ENCODE data around the gene DNAJC16.
A peak's percentile ranks its signal among the peaks of the same experiment; 100 is the strongest.

Gene DNAJC16

DNA sequence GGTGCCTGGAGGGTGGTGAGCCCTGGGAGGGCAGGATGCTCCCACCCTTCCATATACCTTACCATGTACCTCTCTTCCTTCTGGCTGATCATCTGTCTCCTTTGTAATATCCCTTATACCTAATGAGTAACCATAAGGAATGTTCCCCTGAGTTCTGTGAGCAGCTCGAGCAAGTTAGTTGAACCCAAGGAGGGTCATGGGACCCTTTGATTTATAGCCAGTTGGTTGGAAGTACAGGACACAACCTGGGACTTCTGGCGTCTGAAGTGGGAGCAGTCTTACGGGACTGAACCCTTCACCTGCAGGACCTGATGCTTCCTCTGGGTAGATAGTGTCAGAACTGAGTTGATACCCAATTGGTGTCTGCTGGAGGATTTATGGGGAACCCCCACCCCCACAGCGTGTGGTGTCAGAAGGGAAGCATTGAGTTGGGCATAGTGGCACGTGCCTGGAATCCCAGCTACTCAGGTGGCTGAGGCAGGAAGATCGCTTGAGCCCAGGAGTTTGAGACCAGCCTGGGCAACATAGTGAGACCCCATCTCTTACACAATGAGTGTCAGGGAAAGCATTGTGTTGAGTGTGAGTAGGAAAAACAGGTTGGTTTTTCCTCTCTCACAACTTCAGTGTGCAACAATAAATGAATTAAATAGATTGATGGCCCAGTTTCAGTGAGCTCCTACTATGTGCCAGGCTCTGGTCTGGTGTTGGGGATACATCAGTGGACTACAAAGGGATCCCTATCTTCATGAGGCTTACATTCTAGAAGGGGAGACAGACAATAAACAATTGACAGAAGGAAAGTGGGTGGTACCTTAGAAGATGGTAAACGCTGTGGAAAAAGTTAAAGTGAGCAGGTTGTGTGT is 16.0 kb downstream of the DNAJC16 start:
- DNase-seq: no peak

DNA sequence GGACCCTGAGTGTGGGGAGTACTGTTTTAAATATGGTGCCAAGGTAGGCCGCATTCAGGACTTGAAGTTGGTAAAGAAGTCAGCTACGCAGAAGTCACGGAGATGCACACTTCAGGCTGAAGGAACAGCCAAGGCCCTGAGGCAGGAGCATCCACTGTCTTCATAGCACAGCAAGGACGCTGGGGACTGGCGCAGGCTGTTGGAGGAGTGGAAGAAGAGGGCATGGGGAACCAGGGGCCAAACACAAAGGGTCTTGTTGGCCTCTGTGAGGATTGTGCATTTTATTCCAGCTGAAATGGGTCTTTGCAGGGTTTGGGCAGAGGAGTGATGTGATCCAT is 16.6 kb downstream of the DNAJC16 start:
- no peak for DNase-seq

DNA sequence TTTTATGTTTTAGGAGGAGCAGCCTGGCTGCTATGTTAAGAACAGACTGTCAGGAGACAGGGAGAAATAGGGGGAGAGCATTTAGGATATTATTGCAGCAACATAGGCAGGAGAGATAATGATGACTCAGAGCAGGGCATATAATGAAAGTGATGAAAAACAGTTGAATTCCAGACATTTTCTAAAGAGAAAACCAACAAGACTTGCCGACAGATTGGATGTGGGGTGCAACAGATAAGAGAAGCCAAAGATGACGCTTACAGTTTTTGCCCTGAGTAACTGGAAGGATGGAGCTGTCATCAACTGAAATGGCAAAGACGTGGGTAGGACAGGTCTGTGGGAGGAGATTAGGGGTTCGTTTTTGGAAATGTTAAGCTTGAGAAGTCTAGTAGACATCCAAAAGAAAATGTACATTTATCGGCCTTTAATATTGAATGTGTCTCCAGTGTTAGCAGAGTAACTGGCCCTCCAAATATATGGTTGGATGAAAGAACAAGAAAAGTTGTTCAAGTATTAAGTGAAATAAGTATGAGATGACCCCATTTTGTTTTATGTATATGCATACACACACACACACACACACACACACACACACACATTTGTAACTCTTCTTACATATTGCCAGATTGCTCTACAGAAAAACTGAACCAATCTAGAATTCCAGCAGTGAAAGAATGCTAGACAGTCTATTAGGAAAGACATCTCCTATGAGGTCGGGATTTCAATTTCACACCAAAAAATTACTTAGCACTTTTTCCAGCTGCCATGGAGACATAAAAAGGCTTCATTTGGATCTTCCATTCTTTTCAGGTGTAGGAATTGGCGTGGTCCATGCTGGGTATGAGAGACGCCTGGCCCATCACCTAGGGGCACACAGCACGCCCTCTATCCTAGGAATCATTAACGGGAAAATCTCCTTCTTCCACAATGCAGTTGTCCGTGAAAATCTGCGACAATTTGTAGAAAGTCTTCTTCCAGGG is 17.2 kb downstream of the DNAJC16 start:
- DNase-seq: no peak

DNA sequence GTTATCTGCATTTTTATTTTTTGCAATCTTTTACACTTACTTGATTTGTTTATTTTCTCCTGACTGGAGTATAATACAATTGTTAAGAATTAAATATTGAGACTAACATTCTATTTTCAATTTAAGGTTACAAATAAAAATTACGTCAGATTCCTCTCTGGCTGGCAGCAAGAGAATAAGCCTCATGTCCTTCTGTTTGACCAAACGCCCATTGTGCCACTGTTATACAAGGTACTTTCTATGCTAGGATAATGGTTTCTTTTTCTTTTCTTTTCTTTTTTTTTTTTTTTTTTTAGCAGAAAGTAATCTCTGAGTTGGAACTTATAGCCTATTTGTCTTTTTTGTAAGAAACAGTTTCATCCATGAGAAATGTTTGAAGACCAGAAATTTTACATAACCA is 20.0 kb downstream of the DNAJC16 start:
- no peak for DNase-seq

DNA sequence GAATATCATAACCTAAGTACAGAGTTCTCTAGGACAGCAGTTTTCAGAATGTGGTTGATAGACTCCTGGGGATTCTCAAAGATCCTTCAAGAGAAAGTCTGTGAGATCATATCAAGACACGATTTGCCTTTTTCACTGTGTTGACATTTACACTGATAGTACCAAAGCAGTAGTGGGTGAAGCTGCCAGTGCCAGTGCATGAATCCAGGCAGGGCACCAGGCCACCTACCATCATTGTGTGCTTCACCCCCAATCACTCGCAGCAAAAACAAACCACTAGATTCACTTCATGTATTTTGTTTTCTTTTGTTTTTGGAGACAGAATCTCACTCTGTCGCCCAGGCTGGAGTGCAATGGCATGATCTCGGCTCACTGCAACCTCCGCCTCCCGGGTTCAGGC is 23.9 kb downstream of the DNAJC16 start:
- DNase-seq: no peak

DNA sequence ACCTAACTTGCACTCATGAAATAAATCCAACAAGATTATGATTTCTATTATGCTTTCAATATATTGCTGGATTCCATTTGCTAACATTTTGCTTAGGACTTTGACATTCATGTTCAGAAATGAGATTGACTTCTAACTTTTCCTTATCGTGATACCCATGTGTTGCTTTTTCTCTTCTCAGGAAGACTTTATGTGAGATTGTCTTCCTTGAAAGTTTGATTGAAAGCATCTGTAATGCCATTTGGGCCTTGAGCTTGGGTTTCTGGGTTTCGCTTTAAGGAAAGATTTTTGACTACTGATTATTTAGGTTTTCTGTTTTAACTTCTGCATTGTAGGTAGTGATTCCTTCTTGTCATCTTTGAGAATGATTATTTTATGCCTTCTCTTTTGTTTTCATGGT is 30.4 kb downstream of the DNAJC16 start:
- DNase-seq: no peak

DNA sequence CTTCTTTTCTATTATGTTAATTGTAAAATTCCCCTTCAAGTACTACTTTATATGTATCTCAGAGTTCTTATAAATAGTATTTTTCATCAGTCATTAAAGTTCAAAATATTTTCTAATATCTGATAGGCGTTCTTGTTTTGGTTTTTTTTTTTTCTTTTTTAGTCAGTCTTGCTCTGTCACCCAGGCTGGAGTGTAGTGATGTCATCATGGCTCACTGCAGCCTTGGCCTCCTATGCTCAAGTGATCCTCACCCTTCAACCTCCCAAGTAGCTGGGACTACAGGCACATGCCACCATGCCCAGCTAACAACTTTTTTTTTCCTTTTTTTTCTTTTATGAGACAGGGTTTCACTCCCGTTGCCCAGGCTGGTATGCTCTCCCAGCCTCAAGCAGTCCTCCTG is 30.9 kb downstream of the DNAJC16 start:
- DNase-seq: no peak

DNA sequence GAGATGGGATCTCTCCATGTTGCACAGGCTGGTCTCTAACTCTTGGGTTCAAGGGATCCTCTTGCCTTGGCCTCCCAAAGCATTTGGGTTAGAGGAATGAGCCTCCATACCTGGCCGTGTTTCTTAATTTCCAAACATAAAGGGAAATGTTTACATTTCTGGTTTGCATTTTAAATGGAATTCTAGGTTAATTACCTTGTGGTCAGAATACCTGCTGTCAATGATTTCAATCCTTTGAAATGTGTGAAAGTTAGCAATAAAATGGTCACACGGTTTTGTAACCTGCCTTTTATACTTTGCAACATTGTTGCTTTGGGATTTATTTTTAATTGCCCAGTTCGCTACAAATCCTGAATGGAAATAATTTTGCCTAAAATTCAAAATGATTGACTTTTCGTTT is 31.9 kb downstream of the DNAJC16 start:
- no peak for DNase-seq

DNA sequence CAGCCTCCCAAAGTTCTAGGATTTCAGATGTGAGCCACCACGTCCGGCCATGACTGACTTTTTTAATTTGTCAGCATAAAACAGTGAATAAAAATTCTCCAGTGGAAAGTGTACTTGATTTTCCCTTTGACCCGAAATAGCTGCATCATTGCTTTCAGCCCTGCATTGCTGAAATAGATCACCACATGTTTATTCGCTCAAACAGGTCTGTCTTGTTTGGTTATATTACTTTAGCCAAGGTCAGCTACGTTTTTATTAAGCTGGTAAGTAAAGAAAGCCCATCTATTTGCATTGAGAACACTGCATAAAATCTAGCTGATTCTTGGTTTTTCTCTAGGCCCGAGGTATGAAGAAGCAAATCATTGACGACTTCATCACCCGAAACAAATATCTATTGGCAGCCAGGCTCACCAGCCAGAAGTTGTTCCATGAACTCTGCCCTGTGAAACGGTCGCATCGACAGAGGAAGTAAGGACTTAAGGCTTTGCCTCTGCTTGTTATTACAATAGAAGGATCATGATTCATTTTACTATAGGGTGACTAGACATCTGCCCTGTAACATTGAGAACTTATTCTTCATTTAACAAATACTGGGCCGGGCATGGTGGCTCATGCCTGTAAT is 32.7 kb downstream of the DNAJC16 start:
- no peak for DNase-seq

DNA sequence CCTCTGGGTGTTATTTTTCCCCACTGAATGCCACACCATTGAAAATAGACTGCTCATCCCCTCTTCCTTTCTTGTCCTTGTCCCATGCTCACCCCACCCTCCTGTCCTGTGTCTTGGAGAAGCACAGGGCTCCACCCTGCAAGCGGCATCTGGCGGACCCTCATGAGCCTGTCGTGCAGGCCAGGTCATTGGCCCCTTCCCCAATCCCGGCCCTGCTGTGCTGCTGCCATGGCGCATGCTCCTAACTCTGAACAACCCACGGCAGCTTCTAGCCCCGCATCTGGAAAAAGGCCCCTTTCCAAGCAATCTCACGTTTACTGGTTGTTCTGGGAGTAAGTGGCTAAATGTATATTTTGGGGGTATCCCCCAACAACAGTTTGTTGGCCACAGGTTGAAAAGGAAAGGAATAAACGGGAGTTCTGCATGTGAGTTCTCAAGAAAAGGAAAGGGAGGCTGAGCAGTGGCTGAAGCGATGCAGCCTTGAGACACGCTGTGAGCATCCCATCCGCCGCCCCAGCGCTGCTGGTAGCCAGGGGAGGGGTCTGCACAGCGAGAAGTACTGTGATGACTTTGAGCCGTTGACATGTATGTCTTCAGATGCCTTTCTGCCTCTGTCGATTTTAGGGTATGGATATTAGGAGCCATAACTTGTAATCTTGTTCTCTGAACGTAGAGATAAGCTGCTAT is 41.9 kb downstream of the DNAJC16 start:
- DNase-seq: no peak

DNA sequence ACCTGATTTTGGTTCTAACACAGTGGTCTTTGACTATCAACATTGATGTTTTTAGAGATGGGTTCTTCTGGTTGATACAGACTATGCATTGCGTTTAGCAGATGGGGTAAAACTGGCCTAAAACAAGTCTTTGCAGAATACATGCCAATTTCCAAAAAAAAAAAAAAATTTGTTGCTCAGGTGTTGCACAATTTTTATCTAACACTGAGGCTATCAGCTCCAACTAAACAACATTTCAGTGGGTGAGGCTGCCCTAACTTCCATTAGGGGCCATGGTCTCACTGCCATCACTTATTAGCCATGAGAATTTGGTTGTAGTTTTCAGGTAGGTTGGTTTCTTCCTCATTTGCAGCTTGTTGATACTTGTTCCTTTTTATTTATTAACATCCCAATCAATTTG is 44.2 kb downstream of the DNAJC16 start:
- no peak for DNase-seq

DNA sequence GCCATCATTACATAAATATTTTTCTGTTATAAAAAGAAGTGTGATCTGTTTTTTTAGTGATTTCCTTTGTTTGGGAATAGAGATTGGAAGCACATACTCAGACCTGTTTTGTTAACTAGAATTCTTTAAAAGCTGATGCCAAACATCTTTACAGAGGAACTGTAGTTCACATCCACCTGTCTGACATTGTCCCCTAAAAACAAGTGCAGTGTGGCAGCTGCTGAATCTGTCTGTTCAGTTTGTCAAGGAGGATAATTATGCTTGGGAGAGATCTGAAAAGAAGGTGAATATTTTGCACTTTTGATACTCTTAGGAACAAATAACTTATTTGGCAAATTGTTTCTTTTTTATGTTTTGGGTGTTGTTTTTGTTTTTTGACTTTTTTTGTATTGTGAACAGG is 44.6 kb downstream of the DNAJC16 start:
- DNase-seq: no peak

DNA sequence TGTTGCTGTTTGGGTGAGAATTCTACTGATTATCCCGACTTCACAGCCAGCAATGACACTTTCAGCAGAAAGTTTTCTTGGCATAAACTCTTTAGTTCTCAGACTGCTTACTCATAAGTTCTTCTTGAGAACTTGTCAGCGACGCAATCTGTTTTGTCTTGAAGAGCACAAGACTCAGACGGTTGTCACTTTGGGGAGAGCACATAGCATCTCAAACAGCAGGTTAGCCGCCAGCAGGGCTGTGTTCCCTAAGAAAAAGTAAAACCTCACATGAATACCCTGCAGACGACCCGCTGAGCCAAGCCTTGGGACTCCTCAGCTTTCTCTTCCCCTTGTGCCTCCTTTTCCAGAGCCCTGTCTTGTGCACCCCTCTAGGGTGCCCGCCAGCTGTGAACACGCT is 46.8 kb downstream of the DNAJC16 start:
- no peak for DNase-seq

DNA sequence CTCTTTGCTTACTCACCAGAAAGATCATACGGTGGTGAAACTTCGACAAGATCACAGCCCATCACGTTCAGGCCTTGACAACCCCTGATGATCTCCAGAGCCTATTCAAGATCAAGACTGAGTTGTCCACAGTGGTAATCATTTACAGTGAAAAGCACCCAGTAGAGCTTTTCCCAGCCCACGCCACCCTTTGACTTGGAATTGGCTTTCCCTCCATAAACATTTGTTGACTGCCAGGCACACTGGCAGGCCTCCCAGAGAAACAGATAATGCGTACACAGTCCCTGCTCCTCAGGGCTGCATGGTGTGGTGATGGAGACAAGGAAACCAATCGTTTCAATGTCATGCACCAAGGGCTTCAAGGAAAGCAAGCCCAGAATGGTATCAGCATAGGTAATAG is 48.1 kb downstream of the DNAJC16 start:
- DNase-seq: no peak

DNA sequence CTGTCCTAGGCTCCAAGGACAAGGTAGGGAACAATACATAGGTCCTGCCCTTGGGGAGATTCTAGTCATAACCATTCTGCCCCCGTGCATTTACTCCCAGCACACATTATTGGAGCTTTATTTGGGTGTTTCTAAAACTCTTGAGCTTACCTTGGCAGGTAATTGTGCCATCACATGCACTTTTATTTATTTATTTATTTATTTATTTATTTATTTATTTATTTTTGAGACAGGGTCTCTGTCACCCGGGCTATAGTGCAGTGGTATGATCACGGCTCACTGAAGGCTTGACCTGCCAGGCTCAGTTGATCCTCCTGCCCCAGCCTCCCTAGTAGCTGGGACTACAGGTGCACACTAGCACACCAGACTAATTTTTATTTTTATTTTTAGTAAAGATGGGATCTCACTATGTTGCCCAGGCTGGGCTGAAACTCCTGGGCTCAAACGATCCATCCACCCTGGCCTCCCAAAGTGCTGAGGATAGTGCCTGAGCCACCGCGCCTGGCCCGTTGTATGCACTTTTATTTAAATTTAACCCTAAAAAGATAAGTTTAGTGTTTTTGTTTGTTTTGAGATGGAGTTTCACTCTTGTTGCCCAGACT is 49.0 kb downstream of the DNAJC16 start:
- no peak for DNase-seq

DNA sequence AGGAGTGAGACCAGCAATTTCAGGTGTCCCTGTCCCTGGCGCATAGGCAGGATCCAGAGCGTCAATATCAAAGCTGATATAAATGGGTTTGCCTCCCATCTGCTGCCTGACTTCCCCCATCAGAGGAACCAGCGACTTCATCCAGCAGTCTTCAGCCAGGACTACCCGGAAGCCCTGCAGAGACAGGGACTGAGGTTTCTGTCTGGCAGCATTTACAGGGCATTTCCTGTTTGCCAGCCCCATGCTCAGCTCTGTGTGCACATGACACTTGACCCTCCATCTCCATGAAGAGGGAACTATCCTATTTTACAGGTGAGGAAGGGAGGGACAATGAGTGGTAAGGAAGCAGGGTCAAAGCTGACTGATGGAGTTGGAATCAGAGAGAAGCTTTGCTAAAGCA is 51.0 kb downstream of the DNAJC16 start:
- DNase-seq: no peak

DNA sequence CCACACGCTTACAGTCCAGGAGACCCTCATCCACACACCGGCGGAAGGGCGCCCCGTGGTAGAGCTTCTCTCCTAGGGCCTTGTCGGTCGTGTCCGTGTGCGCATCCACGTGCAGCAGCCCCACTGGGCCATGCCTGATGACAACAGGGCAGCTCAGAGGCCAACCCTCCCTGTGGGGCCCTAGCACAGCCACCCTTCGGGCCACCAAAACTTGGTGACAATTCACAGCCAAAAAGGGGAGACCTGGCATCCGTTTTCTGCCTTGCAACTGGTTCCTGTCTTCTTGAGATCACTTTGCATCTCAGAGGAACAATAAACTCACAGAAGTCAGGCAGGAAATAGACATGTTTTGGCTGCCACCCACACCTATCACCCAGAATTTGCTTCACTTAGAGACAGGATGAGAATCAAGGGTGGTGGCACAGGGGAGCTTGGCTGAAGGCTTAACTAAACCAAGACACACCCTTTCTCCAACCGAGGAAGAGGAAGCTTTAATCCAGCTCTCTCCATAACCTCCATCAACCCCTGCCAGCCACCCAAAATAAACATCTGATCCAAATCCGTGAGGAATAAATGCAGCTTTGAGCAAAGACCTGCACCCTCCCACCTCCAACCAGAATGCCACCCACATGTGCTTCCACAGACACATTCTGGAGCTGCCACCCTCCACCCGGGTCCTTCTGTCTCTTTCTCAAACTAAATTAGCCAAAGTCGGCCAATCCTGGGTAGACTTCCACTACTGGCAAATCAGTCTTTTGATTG is 52.5 kb downstream of the DNAJC16 start:
- no peak for DNase-seq

DNA sequence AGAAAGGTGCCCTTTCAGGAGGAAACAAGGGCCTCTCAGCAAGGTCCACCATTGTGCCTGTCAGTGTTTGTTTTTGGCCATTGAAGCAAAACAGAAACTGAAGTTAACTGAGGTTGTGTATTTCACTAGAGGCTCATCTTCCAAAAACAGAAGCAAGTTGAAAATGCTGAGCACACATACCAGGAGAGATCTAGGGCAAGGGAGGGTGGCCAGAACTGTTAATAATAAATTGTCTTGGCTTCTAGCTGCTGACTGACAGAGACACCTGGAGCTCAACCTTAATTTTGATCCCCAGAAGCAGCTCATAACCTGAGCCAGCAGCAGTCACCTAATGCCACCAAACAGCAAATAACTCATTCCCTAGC is 53.0 kb downstream of the DNAJC16 start:
- DNase-seq: no peak

DNA sequence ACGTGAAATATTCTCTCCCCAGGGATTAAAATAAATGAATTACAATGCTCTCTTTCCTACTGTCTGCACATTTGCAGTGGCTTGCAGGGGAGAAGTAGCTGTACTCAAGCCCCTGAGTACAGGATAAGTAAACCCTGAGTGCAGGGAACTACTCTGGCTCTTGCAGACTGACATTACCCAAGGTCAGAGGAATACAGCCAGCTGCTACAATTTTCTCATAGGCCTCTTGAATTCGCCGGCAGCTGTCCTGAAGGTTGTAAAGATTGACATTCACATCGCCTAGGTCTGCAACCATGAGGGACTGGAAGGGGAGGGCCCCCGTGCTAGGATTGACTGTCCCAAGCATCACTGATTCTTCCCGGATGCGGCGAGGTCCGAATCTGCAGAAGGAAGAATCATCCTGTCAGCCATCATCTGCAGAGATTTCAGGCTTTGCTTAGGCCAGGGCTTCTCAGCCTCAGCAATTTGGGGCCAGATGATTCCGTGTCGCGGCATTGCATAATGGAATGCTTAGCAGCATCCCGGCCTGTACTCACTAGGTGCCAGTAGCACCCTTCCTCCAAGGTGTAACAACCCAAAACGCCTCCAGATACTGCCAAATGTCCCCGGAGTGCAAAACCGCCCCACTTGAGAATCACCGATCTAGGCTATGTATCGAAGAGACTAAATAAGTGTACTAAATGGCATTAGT is 56.5 kb downstream of the DNAJC16 start:
- no peak for DNase-seq

DNA sequence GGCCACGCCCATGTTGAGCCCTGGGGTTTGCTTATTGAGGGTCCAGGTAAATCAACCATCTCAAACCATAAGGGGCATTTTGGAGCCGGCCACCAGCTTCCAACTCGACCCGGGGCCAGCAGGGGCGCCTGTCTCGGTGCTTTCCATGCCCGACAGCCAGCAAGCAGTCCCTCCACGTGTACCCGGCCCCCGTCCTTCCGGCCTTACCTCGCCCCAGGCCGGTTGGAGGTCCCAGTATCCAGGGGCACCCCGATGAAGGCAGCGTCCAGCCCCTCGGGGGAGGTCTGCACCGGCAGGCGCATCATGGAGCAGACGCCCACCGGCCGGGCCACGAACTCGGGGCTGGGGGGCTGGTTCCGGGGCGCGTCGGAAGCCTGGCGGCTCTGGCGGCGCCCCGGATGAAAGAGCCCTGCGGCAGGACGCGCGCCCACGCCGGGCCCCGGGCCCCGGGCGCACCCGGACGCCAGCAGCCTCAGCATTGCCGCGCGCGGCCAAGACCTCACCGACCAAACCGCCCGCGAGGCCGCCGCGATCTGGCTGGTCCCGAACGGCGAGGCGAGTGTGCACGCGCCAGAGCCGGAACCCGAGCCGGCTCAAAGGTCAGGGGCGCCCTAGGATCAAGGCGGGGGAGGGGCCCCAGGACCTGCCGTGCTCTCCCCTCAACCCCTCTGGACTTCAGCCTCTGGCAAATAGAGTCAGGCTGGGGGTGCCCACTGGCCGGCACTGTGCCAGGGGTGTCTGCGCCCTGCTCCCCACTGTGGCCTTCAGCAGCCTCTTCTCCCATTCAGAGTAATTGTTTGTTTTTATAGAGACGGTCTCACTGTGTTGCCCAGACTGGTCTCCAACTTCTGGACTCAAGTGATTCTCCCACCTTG is 58.1 kb downstream of the DNAJC16 start, which contains the start of gene AGMAT:
TSS of gene AGMAT (minus strand) at position 563 of the 875 bp plus-strand sequence. CDS start at position 479, 84 bp downstream.
- peak; percentile 26 for DNase-seq

Measured in GF-D8 (cell line).